Measurements from ENCODE around the gene NTF3. TPM values are rescaled to one million over a fixed set of nuclear protein-coding genes. Genes with fewer than 3 reads are reported as not detected.

Gene NTF3
- total RNA-seq, 3 donors from 2014 or later (not counting 1 experiment from before 2014, with no cell fraction given) = not detected

GRCh38 chr12:5456030-5456429, 24.1 kb downstream of the NTF3 start:
- DNase-seq = no peak
- H3K27me3 ChIP-seq (ENCODE audit: control insufficient read depth, insufficient read depth, low read length) = no peaks in the 10 kb centered on the region
- ATAC-seq = no peak
- no peak overlapping the region for H3K27ac ChIP-seq (ENCODE audit: low read length)
- Mint-ChIP-seq H3K4me1 (no peaks in the 10 kb centered on the region), H3K4me3 (no peak overlapping the region), H3K36me3 (no peaks in the 10 kb centered on the region), H3K27ac (no peak overlapping the region), H3K27me3 (ENCODE audit: low read depth in 2 of 2) (peaks cover 0 to 4% of the 10 kb centered on the region in 2 donors), H3K9me3 (no peaks in the 10 kb centered on the region)
- TF ChIP-seq CTCF (IDR thresholded peaks at IDR 0.05) = no peak
- no peaks in the 10 kb centered on the region for H3K36me3 ChIP-seq (ENCODE audit: control insufficient read depth, insufficient read depth, low read length)
- intact Hi-C loops (cut with micrococcal nuclease) = no loop called here
- no peak overlapping the region for H3K4me3 ChIP-seq (ENCODE audit: low read length)
- WGBS (ENCODE audit: insufficient coverage) = 89% methylated on average over 5 of the region's 6 CpGs
- peaks cover 3% of the 10 kb centered on the region for H3K4me1 ChIP-seq (ENCODE audit: control insufficient read depth, insufficient read depth, low read length)
- no peaks in the 10 kb centered on the region for H3K9me3 ChIP-seq (ENCODE audit: control insufficient read depth, insufficient read depth, low read length)

GRCh38 chr12:5456906-5457305, 25.0 kb downstream of the NTF3 start:
- H3K4me1 ChIP-seq (ENCODE audit: control insufficient read depth, insufficient read depth, low read length) = peaks cover 3% of the 10 kb centered on the region
- no peak overlapping the region for H3K27ac ChIP-seq (ENCODE audit: low read length)

GRCh38 chr12:5458229-5459050, 26.5 kb downstream of the NTF3 start:
- Mint-ChIP-seq H3K4me1 (no peaks in the 10 kb centered on the region), H3K27ac (no peak overlapping the region), H3K4me3 (no peak overlapping the region), H3K36me3 (no peaks in the 10 kb centered on the region), H3K9me3 (no peaks in the 10 kb centered on the region), H3K27me3 (ENCODE audit: low read depth in 2 of 2) (peaks cover 0 to 10% of the 10 kb centered on the region in 2 donors)
- Histone ChIP-seq H3K36me3 (ENCODE audit: control insufficient read depth, insufficient read depth, low read length) (no peaks in the 10 kb centered on the region), H3K4me3 (ENCODE audit: low read length) (no peak overlapping the region), H3K27me3 (ENCODE audit: control insufficient read depth, insufficient read depth, low read length) (no peaks in the 10 kb centered on the region), H3K27ac (ENCODE audit: low read length) (no peak overlapping the region), H3K9me3 (ENCODE audit: control insufficient read depth, insufficient read depth, low read length) (no peaks in the 10 kb centered on the region), H3K4me1 (ENCODE audit: control insufficient read depth, insufficient read depth, low read length) (peaks cover 3% of the 10 kb centered on the region)
- ATAC-seq (no peak), DNase-seq (no peak)
- 92% methylated on average over 11 of the region's 12 CpGs for WGBS (ENCODE audit: insufficient coverage)
- intact Hi-C loops (cut with micrococcal nuclease) = no loop called here
- no peak for TF ChIP-seq CTCF (IDR thresholded peaks at IDR 0.05)

More at GRCh38 chr12:5456906-5457305, 25.0 kb downstream of the NTF3 start:
- no peaks in the 10 kb centered on the region for H3K27me3 ChIP-seq (ENCODE audit: control insufficient read depth, insufficient read depth, low read length)
- H3K4me3 Mint-ChIP-seq = no peak overlapping the region
- no peak for ATAC-seq
- no peaks in the 10 kb centered on the region for H3K9me3 ChIP-seq (ENCODE audit: control insufficient read depth, insufficient read depth, low read length)
- TF ChIP-seq CTCF (IDR thresholded peaks at IDR 0.05) = no peak
- H3K27ac Mint-ChIP-seq = no peak overlapping the region
- H3K4me3 ChIP-seq (ENCODE audit: low read length) = no peak overlapping the region
- intact Hi-C loops (cut with micrococcal nuclease) = no loop called here
- no peak for DNase-seq
- no peaks in the 10 kb centered on the region for H3K36me3 ChIP-seq (ENCODE audit: control insufficient read depth, insufficient read depth, low read length)
- WGBS (ENCODE audit: insufficient coverage) = 9% methylated on average over 8 of the region's 8 CpGs
- no peaks in the 10 kb centered on the region for H3K36me3 Mint-ChIP-seq
- H3K4me1 Mint-ChIP-seq = no peaks in the 10 kb centered on the region
- peaks cover 0 to 10% of the 10 kb centered on the region in 2 donors for H3K27me3 Mint-ChIP-seq (ENCODE audit: low read depth in 2 of 2)
- H3K9me3 Mint-ChIP-seq = no peaks in the 10 kb centered on the region

Data from natural killer cell (primary cell).